HepG2 (cell line): ENCODE data around the gene C22orf15. TPM values are rescaled to one million over a fixed set of nuclear protein-coding genes. Genes with fewer than 3 reads are reported as not detected.

Experiments
- ARNT ChIP-seq: fragments of 450-650 bp; IDR thresholded peaks from 2 replicates; pipeline ENCODE4 v1.6.1; 2017
- CREM ChIP-seq, 2 experiments: sonication (generic) in 1 of 2; formaldehyde crosslinking in 1 of 2; IDR thresholded peaks; 2 replicates each; pipeline versions ENCODE4 v1.4.0 to v1.6.1; 2016 to 2020; ENCODE audit warnings: antibody characterized with exemption in 1 of 2, mild to moderate bottlenecking in 1 of 2, missing genetic modification reagents in 1 of 2
- IKZF1 ChIP-seq: fragments of 450-650 bp; IDR thresholded peaks from 2 replicates; pipeline ENCODE4 v1.7.1; 2016
- JUN ChIP-seq: sonication (generic); formaldehyde crosslinking; IDR thresholded peaks from 2 replicates; pipeline ENCODE4 v1.4.0; 2020; ENCODE audit warnings: mild to moderate bottlenecking, missing genetic modification reagents
- KMT2B ChIP-seq: IDR thresholded peaks from 2 replicates; pipeline ENCODE4 v1.6.1; 2016; ENCODE audit warnings: missing genetic modification reagents, missing compliant biosample characterization
- PHF21A ChIP-seq: sonication (generic); formaldehyde crosslinking; IDR thresholded peaks from 2 replicates; pipeline ENCODE4 v1.5.0; 2020; ENCODE audit warnings: mild to moderate bottlenecking, missing genetic modification reagents
- RFX5 ChIP-seq: IDR thresholded peaks from 2 replicates; pipeline ENCODE4 v1.6.1; 2011; ENCODE audit warnings: low read depth, low read length, improper control_type of control experiment
- SRF ChIP-seq: IDR thresholded peaks from 2 replicates; pipeline ENCODE4 v1.6.1; 2011; ENCODE audit warnings: mild to moderate bottlenecking, low read depth, low read length, moderate library complexity
- TBX2 ChIP-seq: sonication (generic); formaldehyde crosslinking; IDR thresholded peaks from 2 replicates; pipeline ENCODE4 v1.5.0; 2020; ENCODE audit warnings: missing genetic modification reagents, mild to moderate bottlenecking, borderline replicate concordance
- ZFP37 ChIP-seq: sonication (generic); formaldehyde crosslinking; IDR thresholded peaks from 2 replicates; pipeline ENCODE4 v1.4.0; 2020; ENCODE audit warnings: missing genetic modification reagents, borderline replicate concordance
- polyA plus RNA-seq, 8 experiments: library from polyadenylated mRNA; depleted of rRNA in 3 of 8; stranded (reverse) in 7 of 8; unstranded in 1 of 8; fragments of >200 nt; fragmentation: Illumina TruSeq in 4 of 8; extraction: Trizol in 4 of 8; gene quantifications; 2 replicates each; pipeline versions ENCODE4 v1.2.1 to v1.2.3, GENCODE V29; 2011 to 2016; ENCODE audit warnings: low read depth in 4 of 8, missing spikeins in 1 of 8, mixed read lengths in 1 of 8; ENCODE audit not compliant: insufficient read depth in 1 of 8
- total RNA-seq, 5 experiments: library from RNA; depleted of rRNA; stranded (reverse); fragments of >200 nt; fragmentation: Illumina TruSeq; extraction: Trizol; gene quantifications; 2 replicates each; pipeline ENCODE4 v1.2.3, GENCODE V29; 2016; ENCODE audit warnings: low read depth in 1 of 5
- TF ChIP-seq, protein P1 (sequence below): sonication (generic); formaldehyde crosslinking; IDR thresholded peaks from 2 replicates; pipeline ENCODE4 v1.4.0; 2020; ENCODE audit warnings: mild to moderate bottlenecking, missing genetic modification reagents
- TF ChIP-seq, protein P2 (sequence below): sonication (generic); formaldehyde crosslinking; IDR thresholded peaks from 2 replicates; pipeline ENCODE4 v1.4.0; 2020; ENCODE audit warnings: missing genetic modification reagents
- TF ChIP-seq, protein P3 (sequence below): sonication (generic); formaldehyde crosslinking; IDR thresholded peaks from 2 replicates; pipeline ENCODE4 v1.8.1; 2023; ENCODE audit warnings: missing genetic modification reagents, mild to moderate bottlenecking, borderline replicate concordance
- TF ChIP-seq, protein P4 (sequence below), 2 experiments: IDR thresholded peaks; 2 replicates each; pipeline ENCODE4 v1.6.1; 2011 to 2012; ENCODE audit warnings: low read length in 2 of 2, borderline replicate concordance in 1 of 2, low read depth in 1 of 2, mild to moderate bottlenecking in 1 of 2, moderate library complexity in 1 of 2
- TF ChIP-seq, protein P5 (sequence below): sonication (generic); formaldehyde crosslinking; IDR thresholded peaks from 2 replicates; pipeline ENCODE4 v1.5.1; 2020; ENCODE audit warnings: missing genetic modification reagents, mild to moderate bottlenecking, borderline replicate concordance
- TF ChIP-seq, protein P6 (sequence below): sonication (generic); formaldehyde crosslinking; IDR thresholded peaks from 2 replicates; pipeline ENCODE4 v1.9.0; 2021; ENCODE audit warnings: missing genetic modification reagents, borderline replicate concordance

Gene C22orf15
- total and polyA plus RNA-seq, 2 of the 13 experiments (the other 11 are each of a cell fraction or from before 2014, with no cell fraction given) = not detected

DNA sequence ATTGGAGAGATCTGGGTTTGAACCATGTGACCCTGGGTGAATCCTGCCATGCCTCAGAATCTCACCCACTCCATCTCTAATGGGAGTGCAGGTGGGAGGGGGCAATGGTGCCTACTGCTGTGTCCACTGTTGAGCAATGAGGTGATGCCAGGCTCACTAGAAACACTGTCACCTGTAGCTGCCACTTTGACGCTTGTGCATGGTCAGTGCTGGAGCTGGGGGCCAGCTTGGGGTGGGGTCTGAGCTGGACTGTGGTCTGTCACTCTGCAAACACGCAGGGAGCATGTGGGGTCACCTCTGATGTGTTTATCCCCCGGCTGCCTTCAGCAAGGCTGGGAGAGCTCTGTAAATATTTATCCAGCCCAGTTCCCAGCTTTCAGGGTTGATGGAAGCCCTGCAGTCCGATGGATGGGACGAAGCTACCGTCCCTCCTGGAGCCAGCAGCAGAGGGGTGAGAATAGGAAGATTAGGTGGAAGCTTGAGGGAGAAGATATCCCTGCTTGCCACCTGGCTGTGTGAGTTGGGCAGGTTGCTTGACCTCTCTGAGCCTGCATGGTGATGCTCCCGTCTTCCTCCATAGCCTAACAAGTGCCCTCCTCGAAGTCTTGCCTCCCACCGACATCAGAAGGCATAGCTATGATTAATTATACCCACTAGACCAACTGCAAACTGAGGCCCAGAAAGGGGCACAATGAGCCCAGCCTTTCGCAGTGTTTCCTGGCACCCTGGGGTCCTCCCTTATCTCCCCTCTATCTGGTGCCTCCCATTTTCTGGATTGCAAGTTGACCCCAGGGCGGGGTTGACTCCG lies 11.5 kb downstream of the C22orf15 start (continued):
- TF ChIP-seq, protein P1, sequence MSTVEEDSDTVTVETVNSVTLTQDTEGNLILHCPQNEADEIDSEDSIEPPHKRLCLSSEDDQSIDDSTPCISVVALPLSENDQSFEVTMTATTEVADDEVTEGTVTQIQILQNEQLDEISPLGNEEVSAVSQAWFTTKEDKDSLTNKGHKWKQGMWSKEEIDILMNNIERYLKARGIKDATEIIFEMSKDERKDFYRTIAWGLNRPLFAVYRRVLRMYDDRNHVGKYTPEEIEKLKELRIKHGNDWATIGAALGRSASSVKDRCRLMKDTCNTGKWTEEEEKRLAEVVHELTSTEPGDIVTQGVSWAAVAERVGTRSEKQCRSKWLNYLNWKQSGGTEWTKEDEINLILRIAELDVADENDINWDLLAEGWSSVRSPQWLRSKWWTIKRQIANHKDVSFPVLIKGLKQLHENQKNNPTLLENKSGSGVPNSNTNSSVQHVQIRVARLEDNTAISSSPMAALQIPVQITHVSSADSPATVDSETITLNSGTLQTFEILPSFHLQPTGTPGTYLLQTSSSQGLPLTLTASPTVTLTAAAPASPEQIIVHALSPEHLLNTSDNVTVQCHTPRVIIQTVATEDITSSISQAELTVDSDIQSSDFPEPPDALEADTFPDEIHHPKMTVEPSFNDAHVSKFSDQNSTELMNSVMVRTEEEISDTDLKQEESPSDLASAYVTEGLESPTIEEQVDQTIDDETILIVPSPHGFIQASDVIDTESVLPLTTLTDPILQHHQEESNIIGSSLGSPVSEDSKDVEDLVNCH (CRISPR knock-in tag) = 0 out of 2 replicates have a peak, but pooled peaks have one; percentile 28
- TF ChIP-seq, protein P2, sequence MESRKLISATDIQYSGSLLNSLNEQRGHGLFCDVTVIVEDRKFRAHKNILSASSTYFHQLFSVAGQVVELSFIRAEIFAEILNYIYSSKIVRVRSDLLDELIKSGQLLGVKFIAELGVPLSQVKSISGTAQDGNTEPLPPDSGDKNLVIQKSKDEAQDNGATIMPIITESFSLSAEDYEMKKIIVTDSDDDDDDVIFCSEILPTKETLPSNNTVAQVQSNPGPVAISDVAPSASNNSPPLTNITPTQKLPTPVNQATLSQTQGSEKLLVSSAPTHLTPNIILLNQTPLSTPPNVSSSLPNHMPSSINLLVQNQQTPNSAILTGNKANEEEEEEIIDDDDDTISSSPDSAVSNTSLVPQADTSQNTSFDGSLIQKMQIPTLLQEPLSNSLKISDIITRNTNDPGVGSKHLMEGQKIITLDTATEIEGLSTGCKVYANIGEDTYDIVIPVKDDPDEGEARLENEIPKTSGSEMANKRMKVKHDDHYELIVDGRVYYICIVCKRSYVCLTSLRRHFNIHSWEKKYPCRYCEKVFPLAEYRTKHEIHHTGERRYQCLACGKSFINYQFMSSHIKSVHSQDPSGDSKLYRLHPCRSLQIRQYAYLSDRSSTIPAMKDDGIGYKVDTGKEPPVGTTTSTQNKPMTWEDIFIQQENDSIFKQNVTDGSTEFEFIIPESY (CRISPR knock-in tag) = peak; percentile 18; the same call in 1 of the 2 replicates
- TF ChIP-seq IKZF1 (no peak), RFX5 (0 out of 2 replicates have a peak, but pooled peaks have one; percentile 11), PHF21A (peak; percentile 93), KMT2B (CRISPR knock-in tag) (no peak), CREM (IDR thresholded peaks at IDR 0.05) (peak; percentile 82), CREM (CRISPR knock-in tag; IDR thresholded peaks at IDR 0.05) (no peak), ZFP37 (CRISPR knock-in tag) (peak; percentile 74; the same call in 1 of the 2 replicates), ARNT (no peak), JUN (no peak; the same call in none of the 2 replicates), SRF (no peak), TBX2 (CRISPR knock-in tag) (peak; percentile 96)
- TF ChIP-seq, protein P3, sequence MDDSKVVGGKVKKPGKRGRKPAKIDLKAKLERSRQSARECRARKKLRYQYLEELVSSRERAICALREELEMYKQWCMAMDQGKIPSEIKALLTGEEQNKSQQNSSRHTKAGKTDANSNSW = no peak
- TF ChIP-seq, protein P4, sequence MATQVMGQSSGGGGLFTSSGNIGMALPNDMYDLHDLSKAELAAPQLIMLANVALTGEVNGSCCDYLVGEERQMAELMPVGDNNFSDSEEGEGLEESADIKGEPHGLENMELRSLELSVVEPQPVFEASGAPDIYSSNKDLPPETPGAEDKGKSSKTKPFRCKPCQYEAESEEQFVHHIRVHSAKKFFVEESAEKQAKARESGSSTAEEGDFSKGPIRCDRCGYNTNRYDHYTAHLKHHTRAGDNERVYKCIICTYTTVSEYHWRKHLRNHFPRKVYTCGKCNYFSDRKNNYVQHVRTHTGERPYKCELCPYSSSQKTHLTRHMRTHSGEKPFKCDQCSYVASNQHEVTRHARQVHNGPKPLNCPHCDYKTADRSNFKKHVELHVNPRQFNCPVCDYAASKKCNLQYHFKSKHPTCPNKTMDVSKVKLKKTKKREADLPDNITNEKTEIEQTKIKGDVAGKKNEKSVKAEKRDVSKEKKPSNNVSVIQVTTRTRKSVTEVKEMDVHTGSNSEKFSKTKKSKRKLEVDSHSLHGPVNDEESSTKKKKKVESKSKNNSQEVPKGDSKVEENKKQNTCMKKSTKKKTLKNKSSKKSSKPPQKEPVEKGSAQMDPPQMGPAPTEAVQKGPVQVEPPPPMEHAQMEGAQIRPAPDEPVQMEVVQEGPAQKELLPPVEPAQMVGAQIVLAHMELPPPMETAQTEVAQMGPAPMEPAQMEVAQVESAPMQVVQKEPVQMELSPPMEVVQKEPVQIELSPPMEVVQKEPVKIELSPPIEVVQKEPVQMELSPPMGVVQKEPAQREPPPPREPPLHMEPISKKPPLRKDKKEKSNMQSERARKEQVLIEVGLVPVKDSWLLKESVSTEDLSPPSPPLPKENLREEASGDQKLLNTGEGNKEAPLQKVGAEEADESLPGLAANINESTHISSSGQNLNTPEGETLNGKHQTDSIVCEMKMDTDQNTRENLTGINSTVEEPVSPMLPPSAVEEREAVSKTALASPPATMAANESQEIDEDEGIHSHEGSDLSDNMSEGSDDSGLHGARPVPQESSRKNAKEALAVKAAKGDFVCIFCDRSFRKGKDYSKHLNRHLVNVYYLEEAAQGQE (IDR thresholded peaks at IDR 0.05; ENCODE audit: borderline replicate concordance in 1 of 2, low read depth in 1 of 2, low read length in 2 of 2) = 0 out of 4 replicates have a peak, but pooled peaks of 1 of the 2 experiments have one; percentile 28
- TF ChIP-seq, protein P5, sequence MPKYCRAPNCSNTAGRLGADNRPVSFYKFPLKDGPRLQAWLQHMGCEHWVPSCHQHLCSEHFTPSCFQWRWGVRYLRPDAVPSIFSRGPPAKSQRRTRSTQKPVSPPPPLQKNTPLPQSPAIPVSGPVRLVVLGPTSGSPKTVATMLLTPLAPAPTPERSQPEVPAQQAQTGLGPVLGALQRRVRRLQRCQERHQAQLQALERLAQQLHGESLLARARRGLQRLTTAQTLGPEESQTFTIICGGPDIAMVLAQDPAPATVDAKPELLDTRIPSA (CRISPR knock-in tag) = peak; percentile 74; the same call in 1 of the 2 replicates
- TF ChIP-seq, protein P6, sequence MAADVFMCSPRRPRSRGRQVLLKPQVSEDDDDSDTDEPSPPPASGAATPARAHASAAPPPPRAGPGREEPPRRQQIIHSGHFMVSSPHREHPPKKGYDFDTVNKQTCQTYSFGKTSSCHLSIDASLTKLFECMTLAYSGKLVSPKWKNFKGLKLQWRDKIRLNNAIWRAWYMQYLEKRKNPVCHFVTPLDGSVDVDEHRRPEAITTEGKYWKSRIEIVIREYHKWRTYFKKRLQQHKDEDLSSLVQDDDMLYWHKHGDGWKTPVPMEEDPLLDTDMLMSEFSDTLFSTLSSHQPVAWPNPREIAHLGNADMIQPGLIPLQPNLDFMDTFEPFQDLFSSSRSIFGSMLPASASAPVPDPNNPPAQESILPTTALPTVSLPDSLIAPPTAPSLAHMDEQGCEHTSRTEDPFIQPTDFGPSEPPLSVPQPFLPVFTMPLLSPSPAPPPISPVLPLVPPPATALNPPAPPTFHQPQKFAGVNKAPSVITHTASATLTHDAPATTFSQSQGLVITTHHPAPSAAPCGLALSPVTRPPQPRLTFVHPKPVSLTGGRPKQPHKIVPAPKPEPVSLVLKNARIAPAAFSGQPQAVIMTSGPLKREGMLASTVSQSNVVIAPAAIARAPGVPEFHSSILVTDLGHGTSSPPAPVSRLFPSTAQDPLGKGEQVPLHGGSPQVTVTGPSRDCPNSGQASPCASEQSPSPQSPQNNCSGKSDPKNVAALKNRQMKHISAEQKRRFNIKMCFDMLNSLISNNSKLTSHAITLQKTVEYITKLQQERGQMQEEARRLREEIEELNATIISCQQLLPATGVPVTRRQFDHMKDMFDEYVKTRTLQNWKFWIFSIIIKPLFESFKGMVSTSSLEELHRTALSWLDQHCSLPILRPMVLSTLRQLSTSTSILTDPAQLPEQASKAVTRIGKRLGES (CRISPR knock-in tag) = no peak
